ENCODE measurements around the gene KLF6.

- TF ChIP-seq POLR2A (IDR thresholded peaks at IDR 0.05) (no peak), CTCF (IDR thresholded peaks at IDR 0.05) (no peak)
Observed at GRCh38 chr10:3755440-3756359, 29.3 kb downstream of the KLF6 start.

Data from Peyer's patch (tissue), 4 donors.